Measurements from ENCODE around the gene TRIM46.

TRIM46 gene

DNA sequence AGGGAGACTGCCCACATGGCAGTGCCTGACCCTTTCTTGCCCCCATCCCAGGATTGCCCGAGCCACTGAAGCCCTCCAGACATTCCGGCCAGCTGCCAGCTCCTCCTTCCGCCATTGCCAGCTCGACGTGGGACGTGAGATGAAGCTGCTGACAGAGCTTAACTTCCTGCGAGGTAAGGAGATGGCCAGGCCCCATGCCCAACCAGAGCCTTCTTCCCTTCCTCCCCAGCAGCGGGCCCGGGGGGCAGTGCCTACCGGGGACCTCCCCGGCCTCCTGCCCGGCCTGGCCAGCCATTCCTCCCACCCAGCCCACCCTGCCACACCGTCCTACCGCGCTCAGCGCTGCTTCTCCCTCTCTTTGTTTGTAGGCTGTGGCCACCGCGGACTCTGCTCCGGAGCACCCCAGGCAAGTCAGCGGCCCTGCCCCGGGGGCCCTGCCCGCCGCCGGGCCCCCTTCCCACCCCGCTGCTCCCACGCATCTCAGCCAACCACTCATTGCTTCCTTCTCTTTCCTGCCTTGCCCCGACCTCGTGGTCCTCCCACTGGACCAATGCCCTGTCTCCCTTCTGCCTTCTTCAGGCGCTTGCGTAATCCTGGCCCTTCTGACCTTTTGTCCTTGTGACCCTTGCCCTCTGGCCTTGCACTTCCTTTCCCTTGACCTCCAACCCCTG lies 4.9 kb downstream of the TRIM46 start:
- peak overlapping the region; percentile 67 for H3K27ac Mint-ChIP-seq
- TF ChIP-seq, protein P1, sequence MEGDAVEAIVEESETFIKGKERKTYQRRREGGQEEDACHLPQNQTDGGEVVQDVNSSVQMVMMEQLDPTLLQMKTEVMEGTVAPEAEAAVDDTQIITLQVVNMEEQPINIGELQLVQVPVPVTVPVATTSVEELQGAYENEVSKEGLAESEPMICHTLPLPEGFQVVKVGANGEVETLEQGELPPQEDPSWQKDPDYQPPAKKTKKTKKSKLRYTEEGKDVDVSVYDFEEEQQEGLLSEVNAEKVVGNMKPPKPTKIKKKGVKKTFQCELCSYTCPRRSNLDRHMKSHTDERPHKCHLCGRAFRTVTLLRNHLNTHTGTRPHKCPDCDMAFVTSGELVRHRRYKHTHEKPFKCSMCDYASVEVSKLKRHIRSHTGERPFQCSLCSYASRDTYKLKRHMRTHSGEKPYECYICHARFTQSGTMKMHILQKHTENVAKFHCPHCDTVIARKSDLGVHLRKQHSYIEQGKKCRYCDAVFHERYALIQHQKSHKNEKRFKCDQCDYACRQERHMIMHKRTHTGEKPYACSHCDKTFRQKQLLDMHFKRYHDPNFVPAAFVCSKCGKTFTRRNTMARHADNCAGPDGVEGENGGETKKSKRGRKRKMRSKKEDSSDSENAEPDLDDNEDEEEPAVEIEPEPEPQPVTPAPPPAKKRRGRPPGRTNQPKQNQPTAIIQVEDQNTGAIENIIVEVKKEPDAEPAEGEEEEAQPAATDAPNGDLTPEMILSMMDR (IDR thresholded peaks at IDR 0.05) = no peak
- H3K9me3 Mint-ChIP-seq = no peaks in the 10 kb centered on the region
- DNase-seq = no peak
- H3K36me3 Mint-ChIP-seq (ENCODE audit: low read depth) = peaks cover 28% of the 10 kb centered on the region
- H3K27me3 Mint-ChIP-seq (ENCODE audit: low read depth, poor library complexity) = peaks cover 11% of the 10 kb centered on the region
- peaks cover 34% of the 10 kb centered on the region for H3K4me1 Mint-ChIP-seq
- H3K4me3 Mint-ChIP-seq = no peak overlapping the region

DNA sequence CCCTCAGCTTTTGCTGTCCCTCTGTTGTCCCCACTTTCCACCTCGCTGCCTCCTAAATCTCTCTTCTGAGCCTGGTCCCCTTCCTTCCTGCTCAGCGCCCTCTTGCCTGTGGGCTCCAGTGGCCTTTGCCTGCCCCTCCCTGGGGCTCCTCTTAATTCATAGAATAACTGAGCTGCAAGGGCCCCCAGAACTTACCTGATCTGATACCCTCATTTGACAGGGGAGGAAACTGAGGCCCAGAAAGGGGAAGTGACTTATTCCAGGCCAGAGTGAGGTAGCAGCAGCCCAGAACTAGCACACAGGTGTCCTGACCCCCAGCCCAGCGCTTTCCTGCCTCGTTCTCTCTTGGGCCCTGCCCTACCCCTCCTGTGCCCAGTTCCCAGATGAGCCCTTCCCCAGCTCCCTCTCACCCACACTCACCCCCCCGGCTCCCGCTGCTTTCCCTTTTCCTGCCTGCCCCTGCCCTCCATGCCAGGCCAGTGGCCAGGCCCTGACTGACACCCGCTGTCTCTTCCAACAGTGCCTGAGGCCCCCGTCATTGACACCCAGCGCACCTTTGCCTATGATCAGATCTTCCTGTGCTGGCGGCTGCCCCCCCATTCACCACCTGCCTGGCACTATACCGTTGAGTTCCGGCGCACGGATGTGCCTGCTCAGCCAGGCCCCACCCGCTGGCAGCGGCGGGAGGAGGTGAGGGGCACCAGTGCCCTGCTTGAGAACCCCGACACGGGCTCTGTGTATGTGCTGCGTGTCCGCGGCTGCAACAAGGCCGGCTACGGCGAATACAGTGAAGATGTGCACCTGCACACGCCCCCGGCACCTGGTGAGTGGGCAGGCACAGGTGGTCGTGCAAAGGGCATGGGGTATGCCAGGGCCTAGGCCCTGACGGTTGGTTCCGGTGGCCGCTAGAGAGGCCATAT lies 5.7 kb downstream of the TRIM46 start:
- no peak overlapping the region for H3K4me3 Mint-ChIP-seq

DNA sequence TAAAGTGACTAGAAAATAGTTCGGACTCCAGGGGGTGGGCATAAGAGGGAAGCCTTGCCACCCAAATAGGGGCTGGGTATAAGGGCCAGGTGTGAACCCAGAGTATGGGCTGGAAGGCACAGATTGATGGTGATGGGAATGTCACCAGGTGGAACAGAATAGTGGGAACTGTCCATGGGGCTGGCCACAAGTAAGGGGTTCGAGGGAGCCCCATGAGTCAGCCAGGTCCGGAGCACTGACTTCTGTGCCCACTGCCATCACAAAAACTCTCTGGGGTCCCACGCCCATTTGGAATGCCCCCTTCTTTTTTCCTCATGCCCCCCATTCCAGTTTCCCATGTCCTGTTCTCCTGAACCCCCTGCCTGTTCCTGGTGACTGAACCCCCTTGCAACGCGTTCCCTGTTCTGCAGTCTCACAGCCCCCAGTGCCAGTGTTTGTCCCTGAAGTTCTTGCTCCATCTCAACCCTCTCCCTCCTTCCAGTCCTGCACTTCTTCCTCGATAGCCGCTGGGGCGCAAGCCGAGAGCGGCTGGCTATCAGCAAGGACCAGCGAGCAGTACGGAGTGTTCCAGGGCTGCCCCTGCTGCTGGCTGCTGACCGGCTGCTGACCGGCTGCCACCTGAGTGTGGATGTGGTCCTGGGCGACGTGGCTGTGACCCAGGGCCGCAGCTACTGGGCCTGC lies 7.9 kb downstream of the TRIM46 start:
- DNase-seq = no peak
- Mint-ChIP-seq H3K9me3 (no peaks in the 10 kb centered on the region), H3K36me3 (ENCODE audit: low read depth) (peaks cover 26% of the 10 kb centered on the region), H3K27ac (no peak overlapping the region), H3K27me3 (ENCODE audit: low read depth, poor library complexity) (peaks cover 7% of the 10 kb centered on the region), H3K4me1 (peaks cover 20% of the 10 kb centered on the region), H3K4me3 (no peak overlapping the region)
- TF ChIP-seq, protein P1 (IDR thresholded peaks at IDR 0.05) = no peak

More for the DNA sequence above, 5.7 kb downstream of the TRIM46 start:
- H3K36me3 Mint-ChIP-seq (ENCODE audit: low read depth) = peaks cover 28% of the 10 kb centered on the region
- TF ChIP-seq, protein P1 (IDR thresholded peaks at IDR 0.05) = no peak
- H3K4me1 Mint-ChIP-seq = peaks cover 26% of the 10 kb centered on the region
- no peaks in the 10 kb centered on the region for H3K9me3 Mint-ChIP-seq
- peaks cover 10% of the 10 kb centered on the region for H3K27me3 Mint-ChIP-seq (ENCODE audit: low read depth, poor library complexity)
- no peak for DNase-seq
- no peak overlapping the region for H3K27ac Mint-ChIP-seq

DNA sequence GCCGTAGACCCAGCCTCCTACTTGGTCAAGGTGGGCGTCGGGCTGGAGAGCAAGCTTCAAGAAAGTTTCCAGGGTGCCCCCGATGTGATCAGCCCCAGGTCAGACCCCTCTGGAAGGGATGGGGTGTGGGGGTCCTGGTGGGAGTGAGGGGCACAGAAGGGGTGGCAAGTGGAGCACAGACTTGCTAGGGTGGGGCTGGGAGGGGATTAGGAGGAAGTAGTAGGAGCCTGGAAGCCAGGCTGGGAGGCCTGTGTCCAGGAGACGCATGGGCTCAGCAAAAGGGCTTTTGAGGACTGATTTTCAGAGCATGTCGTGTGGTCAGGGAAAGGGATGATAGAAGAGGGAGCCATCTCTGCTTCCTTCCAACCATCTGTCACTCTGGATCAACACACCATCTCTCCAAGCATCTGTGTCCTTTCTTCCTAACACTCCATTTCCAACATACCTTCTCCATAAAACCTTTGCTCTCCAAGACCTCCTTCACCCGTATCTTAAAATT lies 8.5 kb downstream of the TRIM46 start:
- Mint-ChIP-seq H3K4me1 (peaks cover 22% of the 10 kb centered on the region), H3K27me3 (ENCODE audit: low read depth, poor library complexity) (peaks cover 7% of the 10 kb centered on the region), H3K9me3 (no peaks in the 10 kb centered on the region), H3K4me3 (no peak overlapping the region), H3K36me3 (ENCODE audit: low read depth) (peaks cover 22% of the 10 kb centered on the region), H3K27ac (no peak overlapping the region)
- TF ChIP-seq, protein P1 (IDR thresholded peaks at IDR 0.05) = no peak
- DNase-seq = no peak

DNA sequence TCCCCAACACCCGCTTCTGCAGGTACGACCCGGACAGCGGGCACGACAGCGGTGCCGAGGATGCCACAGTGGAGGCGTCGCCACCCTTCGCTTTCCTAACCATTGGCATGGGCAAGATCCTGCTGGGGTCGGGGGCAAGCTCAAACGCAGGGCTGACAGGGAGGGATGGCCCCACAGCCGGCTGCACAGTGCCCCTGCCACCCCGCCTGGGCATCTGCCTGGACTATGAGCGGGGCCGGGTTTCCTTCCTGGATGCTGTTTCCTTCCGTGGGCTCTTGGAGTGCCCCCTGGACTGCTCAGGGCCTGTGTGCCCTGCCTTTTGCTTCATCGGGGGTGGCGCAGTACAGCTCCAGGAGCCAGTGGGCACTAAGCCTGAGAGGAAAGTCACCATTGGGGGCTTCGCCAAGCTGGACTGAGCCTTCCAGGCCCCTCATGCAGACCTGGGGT lies 10.1 kb downstream of the TRIM46 start:
- H3K36me3 Mint-ChIP-seq (ENCODE audit: low read depth) = peaks cover 21% of the 10 kb centered on the region
- TF ChIP-seq, protein P1 (IDR thresholded peaks at IDR 0.05) = no peak
- no peak overlapping the region for H3K4me3 Mint-ChIP-seq
- H3K27me3 Mint-ChIP-seq (ENCODE audit: low read depth, poor library complexity) = peaks cover 7% of the 10 kb centered on the region
- DNase-seq = no peak
- H3K4me1 Mint-ChIP-seq = peaks cover 31% of the 10 kb centered on the region
- no peak overlapping the region for H3K27ac Mint-ChIP-seq
- no peaks in the 10 kb centered on the region for H3K9me3 Mint-ChIP-seq

All from nephron progenitor cell (in vitro differentiated cells).